ENCODE results near the gene GGN. TPM values are rescaled to one million over a fixed set of nuclear protein-coding genes. Genes with fewer than 3 reads are reported as not detected.

GGN gene, protein sequence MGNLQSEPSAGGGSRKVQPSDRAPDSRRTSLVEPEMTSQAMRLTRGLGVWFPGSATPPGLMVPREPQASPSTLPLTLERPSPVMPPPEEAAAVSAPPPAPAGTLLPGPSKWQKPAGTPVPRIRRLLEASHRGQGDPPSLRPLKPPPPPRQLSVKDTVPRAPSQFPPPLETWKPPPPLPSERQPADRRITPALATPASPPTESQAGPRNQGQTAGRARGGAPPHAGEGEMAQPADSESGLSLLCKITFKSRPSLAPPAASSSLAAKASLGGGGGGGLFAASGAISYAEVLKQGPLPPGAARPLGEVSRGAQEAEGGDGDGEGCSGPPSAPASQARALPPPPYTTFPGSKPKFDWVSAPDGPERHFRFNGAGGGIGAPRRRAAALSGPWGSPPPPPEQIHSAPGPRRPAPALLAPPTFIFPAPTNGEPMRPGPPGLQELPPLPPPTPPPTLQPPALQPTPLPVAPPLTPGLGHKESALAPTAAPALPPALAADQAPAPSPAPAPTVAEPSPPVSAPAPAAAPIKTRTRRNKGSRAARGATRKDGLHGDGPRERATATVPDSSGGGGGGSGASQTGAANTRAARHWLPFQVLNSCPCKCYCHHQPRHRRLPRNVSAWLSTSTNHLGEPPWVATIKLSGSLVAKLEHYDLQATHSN
- total RNA-seq (0.12 and 0.60 TPM in 2 replicates), polyA plus RNA-seq (1.1 and 1.6 TPM in 2 replicates)

DNA sequence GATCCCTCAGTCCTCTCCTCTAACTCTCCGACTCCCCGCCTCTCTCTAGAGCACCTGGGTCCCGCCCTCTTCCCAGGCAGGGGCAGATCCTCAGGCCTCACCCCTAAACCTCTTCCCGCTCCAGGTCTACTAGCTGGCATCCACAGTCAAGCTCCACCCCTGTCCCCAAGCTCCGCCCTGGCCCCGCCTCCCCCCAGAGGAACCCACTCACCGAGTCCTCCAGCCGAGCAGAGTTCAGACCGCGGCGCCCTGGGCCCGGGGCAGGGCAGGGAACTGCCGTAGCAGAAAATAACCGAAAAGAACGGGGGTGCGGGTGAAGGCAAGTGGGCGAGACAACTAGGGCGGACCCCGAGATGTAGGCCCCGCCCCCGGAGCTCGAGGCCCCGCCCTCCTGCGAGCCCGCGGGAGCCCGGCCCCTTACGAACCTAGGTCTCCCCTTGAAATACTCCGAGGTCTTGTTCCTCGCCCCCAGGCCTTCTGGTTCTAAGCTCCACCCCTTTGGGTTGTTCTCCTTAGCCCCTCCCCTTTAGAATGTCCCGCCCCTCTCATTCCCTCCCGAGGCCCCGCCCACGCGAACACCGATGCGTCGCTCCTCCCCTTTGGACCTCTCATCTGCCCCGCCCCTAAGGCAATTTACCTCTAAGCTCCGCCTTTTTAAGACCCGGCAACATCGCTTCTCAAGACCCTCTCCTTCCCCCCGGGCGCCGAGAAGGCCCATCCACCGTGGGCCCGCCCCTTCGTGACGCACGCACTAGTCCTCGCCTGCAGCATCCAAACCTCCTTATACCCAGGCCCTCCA, at the start of gene GGN:
GGN (minus strand) TSS at position 485 of the 799 bp plus-strand sequence. CDS start 773 bp downstream, outside the sequence.
- Histone ChIP-seq H3K4me1 (ENCODE audit: insufficient read depth) (peaks cover 12% of the 10 kb centered on the region), H3K4me3 (peak within 1 kb of the TSS; percentile 77), H3K27me3 (no peaks in the 10 kb centered on the region), H4K20me1 (ENCODE audit: insufficient read depth, poor library complexity, severe bottlenecking) (no peaks in the 10 kb centered on the region), H3K4me2 (peak within 1 kb of the TSS; percentile 94), H3K79me2 (no peaks in the 10 kb centered on the region), H3K9me2 (replicated peaks; ENCODE audit: insufficient read depth) (no peaks in the 10 kb centered on the region), H3K27ac (peak within 1 kb of the TSS; percentile 84), H3K9me3 (ENCODE audit: low read depth) (no peaks in the 10 kb centered on the region), H3K36me3 (replicated peaks; ENCODE audit: insufficient read depth, low read depth) (no peaks in the 10 kb centered on the region), H2AFZ (peak within 1 kb of the TSS; percentile 70)
- peak; percentile 95 for DNase-seq (ENCODE audit: low spot score)
- WGBS (ENCODE audit: low lambda C conversion rate, missing lambda C conversion rate), result 4% methylated on average over 28 of the region's 51 CpGs
- no peak for TF ChIP-seq EZH2 (IDR thresholded peaks at IDR 0.05; ENCODE audit: borderline replicate concordance)
- TF ChIP-seq, protein P1, sequence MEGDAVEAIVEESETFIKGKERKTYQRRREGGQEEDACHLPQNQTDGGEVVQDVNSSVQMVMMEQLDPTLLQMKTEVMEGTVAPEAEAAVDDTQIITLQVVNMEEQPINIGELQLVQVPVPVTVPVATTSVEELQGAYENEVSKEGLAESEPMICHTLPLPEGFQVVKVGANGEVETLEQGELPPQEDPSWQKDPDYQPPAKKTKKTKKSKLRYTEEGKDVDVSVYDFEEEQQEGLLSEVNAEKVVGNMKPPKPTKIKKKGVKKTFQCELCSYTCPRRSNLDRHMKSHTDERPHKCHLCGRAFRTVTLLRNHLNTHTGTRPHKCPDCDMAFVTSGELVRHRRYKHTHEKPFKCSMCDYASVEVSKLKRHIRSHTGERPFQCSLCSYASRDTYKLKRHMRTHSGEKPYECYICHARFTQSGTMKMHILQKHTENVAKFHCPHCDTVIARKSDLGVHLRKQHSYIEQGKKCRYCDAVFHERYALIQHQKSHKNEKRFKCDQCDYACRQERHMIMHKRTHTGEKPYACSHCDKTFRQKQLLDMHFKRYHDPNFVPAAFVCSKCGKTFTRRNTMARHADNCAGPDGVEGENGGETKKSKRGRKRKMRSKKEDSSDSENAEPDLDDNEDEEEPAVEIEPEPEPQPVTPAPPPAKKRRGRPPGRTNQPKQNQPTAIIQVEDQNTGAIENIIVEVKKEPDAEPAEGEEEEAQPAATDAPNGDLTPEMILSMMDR (IDR thresholded peaks at IDR 0.05; ENCODE audit: poor library complexity), result no peak
- TF ChIP-seq EZH2phosphoT487 (IDR thresholded peaks at IDR 0.05; ENCODE audit: low read depth, severe bottlenecking, unreplicated experiment), result no peak

DNA sequence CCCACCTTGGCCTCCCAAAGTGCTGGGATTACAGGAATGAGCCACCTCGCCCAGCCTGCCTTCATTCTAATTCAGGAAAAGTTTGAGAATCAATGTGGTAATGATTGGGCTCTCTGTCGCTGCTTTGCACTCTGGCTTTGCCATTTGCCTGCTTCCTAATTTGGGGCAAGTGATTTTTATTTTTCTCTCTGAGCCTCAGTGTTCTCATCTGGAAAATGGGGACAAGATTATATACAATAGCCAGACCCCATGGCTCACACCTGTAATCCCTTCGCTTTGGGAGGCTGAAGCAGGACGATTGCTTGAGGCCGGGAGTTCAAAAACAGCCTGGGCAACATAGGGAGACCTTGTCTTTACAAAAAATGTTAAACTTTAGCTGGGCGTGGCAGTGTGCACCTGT, 49.5 kb upstream of the GGN start:
- H3K27ac ChIP-seq, result no peak overlapping the region
- H3K9me3 ChIP-seq (ENCODE audit: low read depth), result no peaks in the 10 kb centered on the region
- no peak overlapping the region for H3K4me2 ChIP-seq
- 93% methylated on average over 6 of the region's 6 CpGs for WGBS (ENCODE audit: low lambda C conversion rate, missing lambda C conversion rate)
- TF ChIP-seq EZH2phosphoT487 (IDR thresholded peaks at IDR 0.05; ENCODE audit: low read depth, severe bottlenecking, unreplicated experiment), result no peak
- TF ChIP-seq, protein P1 (IDR thresholded peaks at IDR 0.05; ENCODE audit: poor library complexity), result no peak
- no peak for TF ChIP-seq EZH2 (IDR thresholded peaks at IDR 0.05; ENCODE audit: borderline replicate concordance)
- peaks cover 16% of the 10 kb centered on the region for H3K27me3 ChIP-seq
- DNase-seq (ENCODE audit: low spot score), result no peak
- no peaks in the 10 kb centered on the region for H4K20me1 ChIP-seq (ENCODE audit: insufficient read depth, poor library complexity, severe bottlenecking)
- no peaks in the 10 kb centered on the region for H3K9me2 ChIP-seq (replicated peaks; ENCODE audit: insufficient read depth)
- H3K4me1 ChIP-seq (ENCODE audit: insufficient read depth), result no peaks in the 10 kb centered on the region
- no peak overlapping the region for H3K4me3 ChIP-seq
- H3K79me2 ChIP-seq, result no peaks in the 10 kb centered on the region
- no peak overlapping the region for H2AFZ ChIP-seq
- no peaks in the 10 kb centered on the region for H3K36me3 ChIP-seq (replicated peaks; ENCODE audit: insufficient read depth, low read depth)

DNA sequence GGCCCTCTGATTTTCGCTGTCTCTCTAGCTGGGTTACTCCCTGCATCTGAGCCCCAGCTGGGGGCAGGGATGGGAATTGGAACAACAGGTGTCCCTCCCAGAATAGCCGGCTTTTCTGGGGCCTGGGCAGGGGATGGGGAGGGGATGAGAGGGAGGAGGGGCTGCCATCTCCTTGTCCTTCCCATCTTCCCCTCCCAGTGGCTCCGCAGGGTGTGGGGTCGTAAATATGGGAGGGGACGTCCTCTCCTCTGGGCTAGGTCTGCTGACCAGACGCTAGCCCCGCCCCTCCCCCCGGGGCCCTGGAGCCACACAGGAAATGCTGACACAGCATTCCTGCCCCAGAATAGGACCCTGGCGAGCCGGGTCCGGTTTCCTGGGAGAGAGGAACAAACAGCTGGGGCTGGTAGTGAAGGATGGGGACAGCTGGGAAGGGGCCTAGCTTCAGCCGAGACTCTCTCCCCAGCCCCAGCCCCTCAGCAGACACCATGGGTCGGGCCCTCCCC, 46.8 kb upstream of the GGN start:
- DNase-seq (ENCODE audit: low spot score), result peak; percentile 25

More for the DNA sequence above, 46.8 kb upstream of the GGN start:
- Histone ChIP-seq H3K4me3 (no peak overlapping the region), H4K20me1 (ENCODE audit: insufficient read depth, poor library complexity, severe bottlenecking) (no peaks in the 10 kb centered on the region), H3K79me2 (no peaks in the 10 kb centered on the region), H3K27ac (no peak overlapping the region), H3K36me3 (replicated peaks; ENCODE audit: insufficient read depth, low read depth) (no peaks in the 10 kb centered on the region), H2AFZ (no peak overlapping the region), H3K4me2 (no peak overlapping the region), H3K9me3 (ENCODE audit: low read depth) (no peaks in the 10 kb centered on the region), H3K27me3 (peaks cover 16% of the 10 kb centered on the region), H3K9me2 (replicated peaks; ENCODE audit: insufficient read depth) (no peaks in the 10 kb centered on the region), H3K4me1 (ENCODE audit: insufficient read depth) (no peaks in the 10 kb centered on the region)
- 13% methylated on average over 12 of the region's 13 CpGs for WGBS (ENCODE audit: low lambda C conversion rate, missing lambda C conversion rate)
- TF ChIP-seq EZH2 (IDR thresholded peaks at IDR 0.05; ENCODE audit: borderline replicate concordance), result no peak
- TF ChIP-seq, protein P1 (IDR thresholded peaks at IDR 0.05; ENCODE audit: poor library complexity), result no peak
- TF ChIP-seq EZH2phosphoT487 (IDR thresholded peaks at IDR 0.05; ENCODE audit: low read depth, severe bottlenecking, unreplicated experiment), result no peak

Measured in hepatocyte (in vitro differentiated cells).